HG03469 (cell line): Measurements from ENCODE around the gene RTN4R.
"Not testable (repeated sequence)": the region's sequence is repeated elsewhere in the genome, so short reads cannot be mapped to it uniquely, and the experiment has no call there.

Experiments
- ATAC-seq: cut with Tn5 transposase; IDR thresholded peaks from one replicate; pipeline ENCODE4 v1.9.1; 2021; ENCODE audit warnings: mild to moderate bottlenecking, moderate library complexity, moderate number of reproducible peaks; ENCODE audit not compliant: unreplicated experiment

The RTN4R gene

DNA sequence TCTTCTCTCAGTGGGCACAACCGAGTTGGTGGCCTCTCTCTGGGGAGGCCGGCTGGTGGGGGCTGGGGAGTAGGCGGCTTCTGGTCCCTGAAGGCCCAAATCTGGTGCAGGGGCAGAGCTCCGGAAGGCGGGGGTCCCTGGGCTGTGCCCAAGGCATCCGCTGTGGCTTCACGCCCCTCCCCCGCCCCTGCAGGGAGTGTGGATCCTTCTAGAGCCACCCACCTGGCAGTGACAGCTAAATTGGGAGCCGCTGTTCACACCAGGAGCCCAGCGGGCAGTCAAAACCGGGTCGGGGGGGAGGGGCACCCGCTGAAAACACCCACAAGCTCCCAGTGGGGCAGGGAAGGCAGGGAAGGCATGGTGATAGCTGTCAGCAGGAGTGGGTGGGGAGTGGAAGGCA, 4.6 kb upstream of the RTN4R start:
- ATAC-seq, result no peak

DNA sequence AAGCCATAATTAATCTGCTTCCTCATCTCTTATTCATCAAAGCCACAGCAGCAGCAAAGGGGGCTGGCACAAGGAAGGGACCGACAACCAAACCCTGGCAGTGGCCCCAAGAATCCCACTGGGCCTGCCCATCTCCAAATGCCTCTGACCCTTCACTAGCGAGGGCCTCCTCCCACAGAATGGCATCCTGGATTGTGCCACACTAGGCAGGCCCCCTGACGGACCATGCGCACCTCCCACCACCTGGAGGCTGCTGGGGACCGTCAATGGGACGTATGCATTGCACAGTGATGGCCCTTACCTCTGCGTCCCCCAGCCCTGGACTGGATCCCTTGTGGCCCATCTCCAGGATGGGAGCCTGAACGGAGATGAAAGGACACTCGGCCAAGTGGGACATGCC, 4.1 kb upstream of the RTN4R start:
- no peak for ATAC-seq

DNA sequence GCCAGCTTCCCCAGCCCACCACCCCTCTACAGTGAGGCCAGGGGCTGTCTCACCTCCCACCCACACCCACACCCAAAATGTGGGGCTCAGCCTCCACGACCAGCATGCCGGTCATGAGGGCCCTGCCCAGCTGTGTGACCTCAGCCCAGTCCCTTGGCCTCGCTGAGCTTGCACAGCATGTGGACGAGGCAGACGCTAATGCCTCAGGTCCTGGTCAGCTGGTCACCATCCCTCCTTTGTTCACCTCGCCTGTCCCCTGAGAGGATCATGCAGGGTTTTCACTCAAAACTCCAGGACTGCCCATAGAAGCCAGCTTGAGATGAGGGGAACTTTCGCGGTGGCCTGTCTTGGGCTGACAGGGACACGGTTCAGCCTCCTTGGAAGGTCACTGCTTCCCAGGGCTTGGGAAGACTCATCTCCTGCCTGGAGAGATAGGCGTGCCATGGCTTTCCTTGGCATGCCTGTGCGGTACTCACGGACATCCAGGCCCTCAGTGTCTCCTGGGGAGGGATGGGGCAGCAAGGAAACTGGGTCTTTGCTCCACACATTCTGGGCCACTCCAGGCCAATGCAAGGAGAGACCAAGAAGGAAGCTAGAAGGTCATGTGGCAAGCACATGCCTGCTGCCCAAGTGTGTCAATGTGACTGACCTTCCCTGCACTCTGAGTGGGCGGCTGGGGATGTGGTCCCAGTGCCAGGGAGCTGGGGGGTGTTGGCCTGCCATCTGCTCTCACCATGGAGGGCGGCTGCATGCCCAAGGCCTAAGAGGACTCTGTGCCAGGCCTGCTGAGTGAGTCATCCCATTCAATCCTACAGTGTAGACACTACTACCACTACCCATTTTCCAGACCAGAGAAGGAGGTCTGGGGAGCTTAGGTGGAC, 3.2 kb upstream of the RTN4R start:
- ATAC-seq, result no peak

DNA sequence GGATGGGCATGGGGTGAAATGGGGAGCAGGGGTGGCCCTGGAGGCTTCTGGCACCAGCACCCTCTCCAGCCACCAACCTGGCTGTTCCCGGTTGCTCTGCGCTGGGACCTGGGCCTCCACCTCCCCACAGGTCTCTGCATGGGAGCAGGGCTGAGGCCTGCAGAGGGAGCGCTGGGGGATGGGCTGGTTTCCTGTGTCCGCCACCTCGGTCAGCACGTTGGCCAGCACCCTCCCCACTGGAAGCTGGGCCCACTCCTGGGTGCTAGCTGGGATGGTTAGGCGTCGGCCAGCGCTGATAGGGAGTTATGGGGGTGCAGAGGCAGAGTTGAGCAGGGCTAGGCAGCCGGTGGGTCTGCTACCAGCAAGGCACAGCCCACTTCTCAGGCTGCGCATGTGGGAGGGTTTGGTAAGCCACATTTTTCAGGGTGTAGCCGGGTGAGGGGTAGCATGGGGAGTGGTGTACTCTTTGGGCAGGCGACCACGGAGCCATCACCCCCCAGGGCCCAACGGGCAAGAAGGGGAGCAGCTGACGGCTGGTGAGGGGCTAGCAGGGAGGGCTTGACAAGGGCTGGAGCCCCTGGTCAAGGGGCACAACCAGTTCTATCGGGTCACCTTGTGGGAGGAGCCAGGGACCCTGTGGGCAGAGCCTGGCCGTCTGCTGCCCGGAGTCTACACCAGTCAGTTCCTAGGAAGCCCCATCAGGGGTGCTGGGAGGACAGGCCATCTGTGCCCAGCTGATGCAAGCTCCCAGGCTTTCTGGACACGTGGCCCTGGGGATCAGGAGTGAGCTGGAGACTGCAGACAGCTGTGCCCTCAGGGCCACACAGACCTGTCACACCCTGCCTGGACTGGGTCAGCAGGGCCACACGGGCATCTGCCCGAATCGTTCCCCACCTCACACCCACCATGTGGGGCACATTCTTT, 2.3 kb upstream of the RTN4R start:
- not testable (repeated sequence) for ATAC-seq

DNA sequence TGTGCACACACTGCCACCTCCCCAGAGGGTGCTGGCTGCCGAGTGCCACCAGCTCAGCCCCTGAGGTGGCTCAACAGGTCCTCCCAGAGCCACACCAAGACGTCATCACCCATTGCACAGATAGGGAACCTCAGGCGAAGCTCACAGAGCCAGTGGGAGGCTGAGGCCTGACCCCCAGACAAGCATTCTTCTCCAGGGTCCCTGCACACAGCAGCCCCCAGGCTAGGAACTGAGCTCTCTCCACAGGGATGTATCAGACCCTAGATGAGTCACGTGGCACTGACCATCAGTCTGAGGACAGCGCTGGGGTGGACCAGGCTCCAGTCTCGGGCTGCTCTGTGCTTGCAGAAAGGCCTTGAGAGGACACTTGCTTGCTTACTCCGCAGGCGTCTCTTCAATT, 1.6 kb upstream of the RTN4R start:
- not testable (repeated sequence) for ATAC-seq

DNA sequence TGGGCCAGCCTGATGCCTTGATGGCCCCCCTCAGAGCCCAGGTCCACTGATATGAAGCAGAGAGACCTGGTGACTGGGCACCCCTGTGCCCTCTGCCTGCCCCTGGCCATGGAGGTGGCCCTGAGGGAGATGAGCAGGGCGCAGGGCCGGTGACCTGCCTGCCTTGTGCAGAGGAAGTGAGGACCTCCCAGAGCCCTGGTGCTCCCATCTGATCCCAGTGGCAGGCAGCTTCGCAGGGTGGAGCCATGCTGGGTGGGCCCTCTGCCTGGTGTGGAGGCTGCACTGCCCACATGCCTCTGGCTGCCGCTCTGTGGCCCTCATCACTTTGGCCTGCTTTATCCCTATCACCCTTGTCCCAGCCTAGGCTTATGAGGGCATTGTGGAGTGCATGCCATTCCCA, 1.1 kb upstream of the RTN4R start:
- not testable (repeated sequence) for ATAC-seq

DNA sequence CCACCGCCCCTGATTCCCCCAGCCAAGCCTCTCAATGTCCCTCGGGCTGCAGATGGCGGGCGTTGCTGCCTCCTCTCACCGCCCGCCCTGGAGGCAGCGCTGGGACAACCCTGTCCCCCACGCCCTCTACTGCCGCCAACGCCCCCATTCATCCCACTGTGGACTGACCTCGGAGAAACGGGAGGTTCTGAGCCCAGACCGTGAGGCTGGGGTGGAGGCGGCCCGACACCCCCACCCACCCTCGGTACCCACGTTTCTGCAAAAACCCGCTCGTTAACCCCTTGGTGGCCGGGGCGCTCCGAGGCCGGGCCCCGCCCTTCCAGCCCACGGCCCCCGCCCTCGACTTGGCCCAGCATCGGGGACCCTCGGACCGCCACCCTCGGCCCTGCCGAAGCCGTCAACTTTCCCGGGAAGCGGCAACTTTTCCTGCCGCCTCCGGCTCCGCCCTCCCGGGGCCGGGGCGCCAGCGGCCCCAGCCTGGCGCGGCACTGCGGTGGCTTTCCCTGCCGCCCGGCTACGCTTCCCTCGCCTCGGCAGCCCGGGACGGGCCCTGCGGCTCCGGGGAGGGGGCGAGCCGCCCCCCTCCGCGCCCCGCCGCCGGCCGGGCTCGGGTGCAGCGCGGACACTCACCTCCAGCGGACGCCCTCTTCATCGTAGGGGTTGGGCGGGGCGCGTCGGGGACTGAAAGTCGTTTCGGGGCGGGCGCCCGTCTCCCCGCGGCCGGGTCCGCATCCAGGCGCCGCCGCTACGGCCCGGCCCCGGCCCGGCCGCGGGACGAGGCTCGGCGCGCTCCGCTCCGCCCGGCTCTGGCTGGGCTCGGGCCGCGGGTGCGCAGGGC, 458 bp downstream of the RTN4R start:
- no peak for ATAC-seq

DNA sequence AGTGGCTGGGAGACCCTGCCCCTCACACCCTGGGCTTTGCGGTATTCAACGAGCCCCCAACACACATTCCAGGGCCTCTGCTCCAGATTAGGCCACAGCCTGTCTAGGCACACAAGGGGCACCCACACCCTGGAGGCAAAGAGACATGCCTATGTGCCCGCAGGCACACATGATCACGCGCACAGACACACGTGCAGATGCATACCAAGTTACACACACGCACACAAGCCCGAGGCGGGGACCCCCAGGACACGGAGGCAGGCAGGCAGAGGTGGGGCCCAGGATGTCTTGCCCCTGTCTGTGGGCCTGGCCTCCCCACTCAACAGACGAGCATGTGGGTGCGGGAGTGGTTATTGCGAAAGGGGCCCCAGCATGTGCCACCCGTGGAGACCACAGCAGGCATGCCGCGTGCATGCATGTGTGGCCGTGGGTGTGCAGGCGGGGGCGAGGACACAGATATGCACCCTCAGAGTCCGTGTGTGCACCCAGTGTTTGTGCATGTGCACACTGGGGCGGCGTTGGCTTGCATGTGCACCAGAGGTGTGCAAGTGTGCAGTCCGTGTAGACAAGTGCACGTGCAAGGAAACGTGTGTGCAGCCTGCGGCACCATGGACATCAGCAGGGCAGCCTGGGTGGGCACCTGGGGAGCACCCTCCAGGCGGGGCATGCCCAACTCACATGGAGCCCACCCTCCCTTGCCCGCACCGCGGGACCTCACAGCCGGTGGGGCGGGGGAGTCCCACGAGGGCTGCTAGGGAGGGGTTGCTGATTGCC, 1.3 kb downstream of the RTN4R start:
- ATAC-seq, result not testable (repeated sequence)

DNA sequence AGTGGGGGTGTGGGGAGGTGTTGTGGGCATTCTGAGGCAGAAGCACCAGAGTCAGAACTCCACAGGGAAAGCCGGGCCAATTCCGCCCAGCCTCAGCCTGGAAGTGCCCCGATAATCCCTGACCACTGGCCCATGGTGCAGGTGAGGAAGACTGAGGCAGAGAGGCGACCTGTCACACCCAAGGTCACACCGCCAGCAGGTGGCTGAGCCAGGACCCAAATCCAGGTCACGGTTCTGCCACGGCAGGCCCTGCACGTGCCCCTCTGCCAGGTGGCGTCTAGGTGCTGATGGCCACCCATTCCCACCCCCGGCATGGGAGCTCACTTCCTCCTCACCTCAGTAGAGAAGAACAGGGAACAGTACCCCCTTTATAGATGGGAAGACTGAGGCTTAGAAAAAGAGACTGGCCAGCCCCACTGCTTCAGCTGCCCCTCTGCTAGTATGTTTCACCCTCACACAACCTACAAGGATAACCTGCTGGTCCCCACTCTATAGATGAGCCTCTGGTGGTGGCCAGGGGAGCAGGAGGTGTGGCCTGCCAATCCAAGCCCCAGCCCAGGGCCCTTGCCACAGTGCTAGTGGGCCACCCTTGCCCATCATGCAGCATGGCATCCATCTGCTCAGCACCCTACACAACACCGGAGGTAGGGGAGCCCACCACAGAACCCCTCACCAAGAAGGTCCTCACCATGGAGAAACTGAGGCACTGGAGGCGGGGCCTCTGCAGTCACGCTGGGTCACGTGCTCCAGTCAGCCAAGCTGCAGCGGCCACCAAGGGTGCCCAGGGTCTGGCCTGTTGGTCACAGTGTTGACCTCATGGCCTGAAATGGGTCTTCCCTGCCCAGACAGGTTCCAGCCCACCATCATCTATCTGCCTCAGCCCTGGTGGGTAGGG, 2.1 kb downstream of the RTN4R start:
- ATAC-seq, result not testable (repeated sequence)

DNA sequence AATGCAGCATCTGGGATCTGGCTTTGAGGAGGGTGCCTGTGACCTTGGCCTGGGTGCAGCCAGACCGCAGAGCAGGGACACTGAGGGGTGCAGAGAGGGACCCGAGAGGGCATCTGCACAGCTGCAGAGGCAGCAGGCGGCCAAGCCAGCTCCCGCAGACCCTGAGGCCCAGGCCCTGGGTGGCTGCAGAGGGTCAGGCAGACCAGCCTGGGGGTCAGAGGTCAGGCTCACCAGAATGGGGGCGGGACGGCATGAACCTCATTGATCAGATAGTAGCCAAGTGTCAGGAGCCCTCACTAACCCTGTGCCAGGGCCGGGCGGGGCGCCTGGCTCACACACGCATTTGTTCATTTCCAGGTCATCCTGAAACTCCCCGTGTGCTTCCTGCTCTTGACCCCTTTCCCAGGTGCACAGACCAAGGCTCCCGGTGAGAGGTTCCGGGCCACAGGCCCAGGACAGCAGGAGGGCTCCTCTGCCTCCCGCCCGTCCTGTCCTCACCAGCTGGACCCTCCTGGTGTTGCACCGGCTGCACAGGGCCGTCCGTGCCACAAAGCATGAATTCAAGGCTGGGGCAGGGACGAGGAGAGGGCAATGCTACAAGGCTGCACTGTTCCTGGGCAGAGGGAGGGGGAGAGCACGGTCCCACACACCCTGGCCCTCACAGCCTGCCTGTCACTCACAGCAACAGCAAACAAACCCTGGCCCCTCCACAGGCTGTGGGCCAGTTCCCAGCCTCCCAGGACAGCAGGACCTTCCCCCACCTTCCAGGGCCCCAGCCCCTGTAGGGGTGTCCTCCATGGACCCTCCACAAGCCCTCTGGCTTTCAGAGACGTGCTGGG, 3.3 kb downstream of the RTN4R start:
- no peak for ATAC-seq

DNA sequence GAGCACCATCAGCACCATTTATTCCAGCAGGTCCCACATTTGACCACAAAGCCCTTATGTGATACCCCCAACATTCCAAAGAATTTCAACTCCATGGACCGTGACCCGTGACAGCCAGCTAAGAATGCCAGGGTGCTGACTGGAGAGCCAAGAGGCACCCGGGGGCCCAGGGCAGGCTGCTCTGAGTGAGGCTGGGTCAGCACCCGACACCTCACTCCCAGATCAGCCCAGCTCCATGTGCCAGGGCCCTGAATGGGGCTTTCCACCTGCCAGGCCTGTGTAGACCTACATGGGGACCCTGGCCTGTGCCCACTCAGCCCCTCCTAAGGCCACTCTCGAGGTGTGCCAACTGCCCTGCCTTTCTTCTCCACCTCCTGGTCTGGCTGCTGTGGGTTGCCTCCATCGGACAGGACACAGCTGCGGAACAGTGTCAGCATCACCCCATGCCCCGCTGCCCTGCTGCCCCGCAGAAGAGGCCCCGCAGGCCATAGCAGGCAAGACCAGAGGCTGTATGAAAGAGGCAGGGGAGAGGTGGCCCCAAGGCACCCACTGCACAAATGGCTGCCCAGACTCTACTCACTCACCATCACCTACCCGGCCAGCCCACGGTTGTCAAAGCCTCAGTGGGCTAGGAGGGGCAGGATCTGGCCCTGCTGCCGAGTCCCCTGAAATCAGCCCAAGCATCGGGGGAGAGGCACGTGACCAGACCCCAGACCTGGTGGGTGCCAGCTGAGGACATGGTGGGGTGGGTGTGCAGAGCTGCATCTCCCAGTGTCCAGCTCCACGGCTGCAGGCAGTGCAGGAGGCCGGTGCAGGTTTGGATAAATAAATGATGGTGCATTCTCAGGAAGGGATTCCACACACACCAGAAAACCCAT, 4.5 kb downstream of the RTN4R start:
- ATAC-seq, result not testable (repeated sequence)

DNA sequence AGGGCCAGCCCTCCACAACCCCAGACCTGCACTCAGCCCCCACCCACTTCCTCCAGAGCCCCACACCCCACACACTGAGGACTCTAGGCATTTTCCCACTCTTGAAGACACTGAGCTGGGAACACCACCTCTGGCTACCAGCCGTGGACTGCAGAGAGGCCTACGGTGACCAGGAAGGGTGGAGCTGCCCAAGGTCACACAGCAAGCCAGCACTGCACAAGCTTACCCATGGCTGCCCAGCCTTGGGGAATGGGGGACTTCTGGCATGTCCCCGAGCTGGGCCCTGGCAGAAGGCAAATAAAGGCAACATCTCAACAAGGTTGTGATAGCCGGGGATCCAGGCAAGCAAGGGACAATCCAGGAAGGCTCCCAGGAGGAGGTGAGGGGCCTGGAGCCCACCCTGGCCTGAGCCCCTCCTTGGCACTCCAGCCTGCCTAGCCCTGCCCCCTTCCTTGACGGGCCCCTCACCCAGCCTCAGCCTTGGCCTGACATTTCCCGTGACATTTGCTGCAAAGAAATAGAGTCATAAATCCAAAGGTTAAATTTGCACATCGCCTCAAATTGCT, 5.5 kb downstream of the RTN4R start:
- no peak for ATAC-seq

DNA sequence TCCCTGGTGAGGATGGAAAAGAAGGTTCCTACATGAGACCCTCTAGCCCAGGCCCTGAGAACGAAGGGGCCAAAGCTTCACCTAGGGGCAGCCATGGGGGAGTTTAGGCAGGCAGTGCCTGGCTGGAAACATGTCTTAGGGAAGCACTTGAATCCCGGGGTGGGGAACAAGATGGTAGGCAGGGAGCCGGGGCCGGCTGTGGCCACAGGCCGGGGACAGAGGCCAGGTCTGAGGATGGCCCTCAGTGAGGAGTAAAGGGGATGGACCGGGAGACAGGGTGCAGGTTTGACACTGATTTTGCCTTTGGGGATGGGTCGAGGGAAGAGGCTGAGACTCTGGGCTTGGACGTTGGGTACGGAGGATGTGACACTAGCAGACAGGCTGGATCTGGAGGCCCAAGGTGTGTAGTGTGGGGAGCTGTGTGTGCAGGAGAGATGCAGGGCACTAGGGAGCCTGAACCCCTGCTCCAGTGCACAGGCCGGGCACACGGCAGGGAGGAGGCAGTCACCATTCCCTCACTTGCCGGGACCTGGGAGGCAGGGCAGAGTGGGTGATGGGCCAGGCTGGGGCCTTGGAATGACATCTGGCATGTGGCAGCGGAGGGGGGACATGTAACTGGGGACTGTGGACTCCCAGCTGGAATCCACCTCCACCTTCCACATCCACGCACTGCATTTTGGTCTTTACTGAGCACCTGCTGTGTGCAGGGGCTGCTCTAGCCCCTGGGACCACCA, 6.1 kb downstream of the RTN4R start:
- no peak for ATAC-seq

DNA sequence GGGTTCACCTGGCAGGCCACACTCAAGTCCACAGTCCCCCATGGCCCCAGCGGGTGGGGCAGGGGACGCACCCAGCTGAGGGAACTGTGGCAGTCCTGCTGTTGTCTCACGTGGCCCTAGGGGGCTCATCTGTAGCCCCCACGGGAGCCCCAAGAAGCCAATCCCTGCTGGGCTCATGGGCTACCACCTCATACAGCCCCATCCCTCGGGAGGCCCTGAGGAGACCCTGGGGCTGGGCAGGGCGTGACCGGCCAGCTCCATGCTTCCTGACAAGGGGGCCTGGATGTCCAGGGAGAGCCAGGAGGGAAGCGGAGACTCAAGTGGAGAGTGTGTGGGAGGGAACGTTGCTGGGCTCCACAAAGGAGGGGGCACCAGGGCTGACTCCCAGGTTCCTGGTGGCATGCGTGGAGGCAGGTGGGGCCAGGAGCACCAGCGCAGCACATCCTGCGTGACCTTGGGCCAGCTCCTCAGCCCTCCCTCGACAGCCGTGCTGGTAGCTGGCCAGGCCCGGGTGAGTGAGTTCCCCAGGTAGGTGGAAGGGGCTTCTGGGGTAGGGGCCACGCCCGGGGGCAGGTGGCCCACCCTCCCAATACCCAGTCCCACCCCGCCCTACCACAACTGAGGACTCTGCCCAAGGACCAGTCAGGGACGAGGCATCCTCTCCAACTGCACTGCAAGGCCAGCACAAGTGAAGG, 7.9 kb downstream of the RTN4R start:
- ATAC-seq, result no peak

DNA sequence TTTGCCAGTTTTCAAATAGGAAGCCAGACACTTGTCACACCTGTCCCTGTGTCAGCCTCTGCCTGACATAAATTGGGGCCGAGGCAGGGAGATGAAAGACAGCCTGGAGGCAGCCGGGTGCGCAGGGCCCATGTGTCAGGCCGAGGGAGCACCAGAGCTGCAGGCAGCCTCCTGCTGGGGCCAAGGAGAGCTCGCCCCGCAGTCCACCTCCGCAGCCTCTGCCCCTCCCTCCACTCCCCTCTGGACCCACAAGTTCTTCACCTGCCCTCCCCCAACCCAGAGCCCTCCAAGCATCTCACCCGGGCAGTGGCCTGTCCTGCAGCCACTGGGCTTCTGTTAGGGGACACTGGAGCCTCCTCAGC, 8.8 kb downstream of the RTN4R start:
- no peak for ATAC-seq
